Heart left ventricle (tissue), 16 donors: Measurements from ENCODE around the gene LRP1B. TPM values are rescaled to one million over a fixed set of nuclear protein-coding genes. Genes with fewer than 3 reads are reported as not detected.
"Not testable (repeated sequence)": the region's sequence is repeated elsewhere in the genome, so short reads cannot be mapped to it uniquely, and the experiment has no call there.

Experiments used
- ATAC-seq, 4 donors: fragments of 200-7000 bp; cut with Tn5 transposase; one replicate each; pipeline ENCODE4 v1.9.1; 2020 to 2022; ENCODE audit warnings: moderate library complexity in 4 of 4, mild to moderate bottlenecking in 3 of 4, moderate number of reproducible peaks in 1 of 4
- DNase-seq, 5 donors: peaks; one replicate each; pipeline ENCODE4 v3.0.0-alpha.2; 2020
- H3K27ac ChIP-seq, 12 donors: fragments of 200-600 bp; sonication (generic) in 4 of 12; one replicate each; pipeline versions ENCODE4 v1.5.0 to v1.8.0; 2016 to 2022; ENCODE audit warnings: mild to moderate bottlenecking in 2 of 12
- H3K27me3 ChIP-seq, 9 donors: fragments of 200-600 bp; sonication (generic) in 2 of 9; one replicate each; pipeline versions ENCODE4 v1.5.1 to v1.8.0; 2016 to 2022; ENCODE audit warnings: mild to moderate bottlenecking in 3 of 9
- H3K36me3 ChIP-seq, 9 donors: fragments of 200-600 bp; sonication (generic) in 2 of 9; one replicate each; pipeline versions ENCODE4 v1.5.0 to v1.8.0; 2018 to 2022; ENCODE audit warnings: mild to moderate bottlenecking in 2 of 9
- H3K4me1 ChIP-seq, 12 donors: fragments of 200-600 bp; sonication (generic) in 4 of 12; one replicate each; pipeline versions ENCODE4 v1.5.0 to v1.8.0; 2016 to 2022; ENCODE audit warnings: mild to moderate bottlenecking in 3 of 12
- H3K4me3 ChIP-seq, 12 donors: fragments of 200-600 bp; sonication (generic) in 4 of 12; one replicate each; pipeline versions ENCODE4 v1.5.0 to v1.8.0; 2017 to 2022; ENCODE audit warnings: mild to moderate bottlenecking in 9 of 12, moderate library complexity in 4 of 12
- H3K9me3 ChIP-seq, 12 donors: fragments of 200-600 bp; sonication (generic) in 4 of 12; one replicate each; pipeline versions ENCODE4 v1.5.0 to v1.8.0; 2016 to 2022; ENCODE audit warnings: mild to moderate bottlenecking in 1 of 12
- CTCF ChIP-seq, 12 donors: fragments of 200-600 bp; sonication (generic) in 4 of 12; IDR thresholded peaks; one replicate each; pipeline versions ENCODE4 v1.5.0 to v1.8.0; 2018 to 2022; ENCODE audit warnings: antibody characterized with exemption in 12 of 12, mild to moderate bottlenecking in 5 of 12
- POLR2A ChIP-seq, 2 donors: fragments of 450-650 bp; IDR thresholded peaks; one replicate each; pipeline ENCODE4 v1.6.1; 2017; ENCODE audit warnings: antibody characterized with exemption in 2 of 2, mild to moderate bottlenecking in 2 of 2, moderate library complexity in 2 of 2
- WGBS, 4 donors: extraction: QIAGEN DNeasy Blood & Tissue Kit in 2 of 4; methylation state at CpG; one replicate each; pipeline versions ENCODE4 v1.1.5 to v1.1.7; 2013 to 2018; 5-methylcytosine and 5-hydroxymethylcytosine counted together
- intact Hi-C, 10 donors: fragments of 100-400 bp; cut with DNase I; formaldehyde crosslinking; loops; one replicate each; pipeline versions ENCODE4 v1.11.1 to v1.14.2; 2022
- polyA plus RNA-seq, 2 donors: library from polyadenylated mRNA; stranded (reverse); fragments of 200-250 nt; gene quantifications; one replicate each; pipeline ENCODE4 v1.2.3, GENCODE V29; 2013
- total RNA-seq, 9 donors: library from RNA; depleted of rRNA in 2 of 9; stranded (reverse); fragments of >200 nt in 2 of 9; fragmentation: NEBNext Ultra II Directional in 3 of 9; extraction: Animal tissue kit (Norgen Biotek cat#: 25700) in 3 of 9; gene quantifications; one replicate each; pipeline versions ENCODE4 v1.1.0 to v1.2.4, GENCODE V29; 2016 to 2023
- donor health status: ischemic (EF 13 %, LVEDD 7.1; RV severe dilation, severe dysfunction).
- donor health status: healthy with polysubstance abuse.
- donor health status: DM: no; HTN: yes; CAD: no.
- donor health status: DM: no; HTN: no; CAD: no.
- donor health status: ischemic (EF 25% LVEDD 6.9; RV normal size, moderate dysfunction).
- donor health status: ischemic (EF 25% LVEDD 5.7; RV mildly dilated, moderate dysfunction).
- donor health status: healthy.
- donor health status: DM: yes; HTN: yes; CAD: no.
- donor health status: ischemic (EF 35%, LVEDD 5.7; RV mildly dilated, moderate dysfunction).
- donor health status: nonischemic (EF 11% LVEDD 7.7; RV severe dilation, severe dysfunction).
- donor health status: DM: yes; HTN: yes; CAD: no.
- donor health status: PGD.
- donor health status: ischemic (EF 29% LVEDD 5.4; RV normal size, mild dysfunction).
- donor health status: nonischemic (EF 23%, LVEDD 6.1; RV moderate dilation, normal function).

The LRP1B gene
- total and polyA plus RNA-seq, 11 donors: 0.01 to 0.19 (median 0.11) TPM; not detected in 2

DNA sequence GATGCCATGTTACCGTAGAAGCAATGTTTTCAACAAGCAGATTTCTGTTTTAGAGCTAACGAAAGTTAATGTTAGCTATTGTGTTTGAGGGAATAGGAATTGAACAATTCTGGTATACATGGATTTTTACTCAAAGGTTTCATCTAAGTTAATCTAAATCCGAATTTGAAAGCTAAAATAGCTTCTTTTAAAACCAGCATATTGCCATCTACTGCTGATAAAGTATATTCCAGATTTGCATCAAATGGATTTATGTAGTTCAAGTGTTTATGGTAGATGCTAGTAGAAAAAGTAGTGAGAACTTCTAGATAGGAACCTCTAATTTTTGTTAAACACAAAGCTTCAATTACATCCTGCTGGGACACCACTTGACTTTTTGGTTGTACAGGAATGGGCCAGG lies 1781.1 kb downstream of the LRP1B start:
- Histone ChIP-seq H3K4me3 (no peak overlapping the region), H3K27ac (no peak overlapping the region), H3K9me3 (no peaks in the 10 kb centered on the region), H3K4me1 (no peaks in the 10 kb centered on the region), H3K27me3 (no peaks in the 10 kb centered on the region), H3K36me3 (no peaks in the 10 kb centered on the region)
- DNase-seq (no peak), ATAC-seq (no peak)
- 72 to 77% (median 72%) methylated on average over 3 of the region's 3 CpGs for WGBS, 4 donors
- intact Hi-C loops: no loop called here
- no peak for TF ChIP-seq POLR2A (IDR thresholded peaks at IDR 0.05)

DNA sequence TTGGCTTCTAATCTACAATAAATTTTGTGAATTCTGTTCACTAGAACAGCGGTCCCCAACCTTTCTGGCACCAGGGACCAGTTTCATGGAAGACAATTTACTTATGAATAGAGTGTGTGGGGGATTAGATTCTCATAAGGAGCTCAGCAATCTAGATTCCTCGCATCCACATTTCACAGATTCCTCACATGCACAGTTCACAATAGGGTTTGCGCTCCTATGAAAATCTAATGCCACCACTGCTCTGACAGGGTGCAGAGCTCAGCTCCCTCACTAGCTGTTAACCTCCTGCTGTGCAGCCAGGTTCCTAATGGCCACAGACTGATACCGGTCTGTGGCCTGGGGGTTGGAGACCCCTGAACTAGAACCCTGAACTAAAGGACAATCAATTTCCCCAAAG lies 1782.0 kb downstream of the LRP1B start:
- no peaks in the 10 kb centered on the region for H3K27me3 ChIP-seq
- intact Hi-C loops: no loop called here
- no peak overlapping the region for H3K4me3 ChIP-seq
- WGBS, 4 donors: 51 to 63% (median 60%) methylated on average over 4 of the region's 4 CpGs
- H3K4me1 ChIP-seq: no peaks in the 10 kb centered on the region
- H3K36me3 ChIP-seq: no peaks in the 10 kb centered on the region
- TF ChIP-seq CTCF (IDR thresholded peaks at IDR 0.05) (no peak), POLR2A (IDR thresholded peaks at IDR 0.05) (no peak)
- DNase-seq: no peak
- ATAC-seq: no peak
- H3K27ac ChIP-seq: no peak overlapping the region
- no peaks in the 10 kb centered on the region for H3K9me3 ChIP-seq

DNA sequence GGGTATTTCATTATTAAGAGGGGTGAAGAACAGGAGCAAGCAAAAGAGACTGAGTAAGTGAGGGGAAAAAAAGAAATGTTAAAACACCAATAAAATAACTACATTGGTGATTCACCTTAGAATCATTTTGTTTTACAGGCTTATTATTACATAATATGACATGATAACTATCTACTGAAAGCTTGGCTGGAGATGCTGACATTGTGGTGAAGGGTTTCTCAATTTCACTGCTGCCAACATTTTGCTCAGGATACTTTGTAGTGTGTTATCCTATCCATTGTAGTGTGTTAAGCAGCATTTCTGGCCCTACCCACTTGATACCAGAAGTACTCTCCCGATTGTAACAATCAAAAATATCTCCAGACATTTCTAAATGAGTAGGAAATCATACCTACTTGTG lies 1786.0 kb downstream of the LRP1B start:
- H3K27ac ChIP-seq: no peak overlapping the region
- WGBS, 4 donors: 25 to 48% (median 33%) methylated on average over 1 of the region's 1 CpG
- H3K4me3 ChIP-seq: no peak overlapping the region
- no peaks in the 10 kb centered on the region for H3K9me3 ChIP-seq
- no peak for DNase-seq
- ATAC-seq: no peak
- intact Hi-C loops: no loop called here
- no peaks in the 10 kb centered on the region for H3K36me3 ChIP-seq
- no peaks in the 10 kb centered on the region for H3K27me3 ChIP-seq
- no peaks in the 10 kb centered on the region for H3K4me1 ChIP-seq
- no peak for TF ChIP-seq POLR2A (IDR thresholded peaks at IDR 0.05)
- no peak for TF ChIP-seq CTCF (IDR thresholded peaks at IDR 0.05)

DNA sequence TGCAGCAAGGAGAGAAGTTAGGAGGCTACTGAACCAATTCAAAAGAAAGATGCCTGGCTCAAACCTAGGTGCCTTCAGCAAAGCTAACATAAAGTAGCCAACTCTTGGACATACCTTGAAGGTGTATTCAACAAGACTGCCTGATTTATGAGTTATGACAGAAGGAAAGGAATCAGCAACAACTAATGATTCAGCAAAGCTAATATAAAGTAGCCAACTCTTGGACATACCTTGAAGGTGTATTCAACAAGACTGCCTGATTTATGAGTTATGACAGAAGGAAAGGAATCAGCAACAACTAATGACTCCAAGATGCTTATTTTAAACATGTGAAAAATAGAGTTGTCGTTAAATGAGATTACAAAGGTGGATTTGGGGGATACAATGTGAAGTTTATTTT lies 1786.5 kb downstream of the LRP1B start:
- H3K27ac ChIP-seq, DNase-seq, H3K9me3 ChIP-seq, H3K36me3 ChIP-seq, H3K4me3 ChIP-seq, H3K27me3 ChIP-seq, ATAC-seq, H3K4me1 ChIP-seq, intact Hi-C loops: not testable (repeated sequence)
- WGBS, 4 donors: 84 to 94% (median 89%) methylated on average over 1 of the region's 1 CpG

DNA sequence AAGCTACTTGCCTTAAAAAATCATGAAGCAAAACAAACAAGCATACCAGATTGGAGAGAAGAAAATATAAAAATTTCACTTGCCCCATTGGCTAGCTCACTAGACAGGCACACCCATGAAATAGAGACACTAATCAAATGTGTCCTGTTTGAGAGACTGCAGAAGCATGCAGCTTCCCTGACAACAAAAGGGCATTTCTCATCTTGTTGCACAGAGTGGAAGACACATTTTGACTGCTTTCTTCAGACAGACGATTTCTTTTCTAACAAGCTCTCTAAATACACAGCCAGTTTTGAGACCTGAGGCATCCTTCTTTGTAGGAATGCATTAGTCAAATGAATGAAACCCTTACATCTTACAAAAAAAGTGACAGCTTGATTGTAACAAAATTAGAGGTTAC lies 1792.0 kb downstream of the LRP1B start:
- ATAC-seq: no peak
- Histone ChIP-seq H3K4me3 (no peak overlapping the region), H3K9me3 (no peaks in the 10 kb centered on the region), H3K4me1 (no peaks in the 10 kb centered on the region), H3K27ac (no peak overlapping the region), H3K36me3 (no peaks in the 10 kb centered on the region), H3K27me3 (no peaks in the 10 kb centered on the region)
- intact Hi-C loops: no loop called here
- TF ChIP-seq CTCF (IDR thresholded peaks at IDR 0.05) (no peak), POLR2A (IDR thresholded peaks at IDR 0.05) (no peak)
- 36 to 44% (median 41%) methylated on average over 1 of the region's 1 CpG for WGBS, 4 donors
- no peak for DNase-seq
